Esophagus squamous epithelium (tissue), 4 donors: ENCODE measurements around the gene INPPL1.

Experiments used
- CTCF ChIP-seq, 6 experiments: fragments of 450-650 bp in 4 of 6; fragments of 200-600 bp in 2 of 6; sonication (generic) in 2 of 6; IDR thresholded peaks; one replicate each; pipeline ENCODE4 v1.5.1; 2016 to 2019; ENCODE audit warnings: antibody characterized with exemption in 6 of 6, mild to moderate bottlenecking in 4 of 6, moderate library complexity in 4 of 6
- POLR2A ChIP-seq, 4 donors: fragments of 450-650 bp; IDR thresholded peaks; one replicate each; pipeline ENCODE4 v1.6.1; 2017; ENCODE audit warnings: antibody characterized with exemption in 4 of 4, mild to moderate bottlenecking in 4 of 4, moderate library complexity in 3 of 4

- TF ChIP-seq CTCF (IDR thresholded peaks at IDR 0.05), result no peak
- TF ChIP-seq POLR2A (IDR thresholded peaks at IDR 0.05), result no peak
Measured at GRCh38 chr11:72228229-72228843, 3.8 kb downstream of the INPPL1 start.
